Frontal cortex (tissue), 4 donors: ENCODE results near the gene ABCC4. TPM values are rescaled to one million over a fixed set of nuclear protein-coding genes. Genes with fewer than 3 reads are reported as not detected.

Experiments used
- DNase-seq, 2 donors: peaks; one replicate each; pipeline ENCODE4 v3.0.0; 2012; ENCODE audit warnings: low spot score in 2 of 2
- FAIRE-seq: peaks from 2 replicates; lab custom pipeline; 2012; peaks lifted over from hg19 to GRCh38; lab: Jason Lieb, UNC
- total RNA-seq: library from RNA; depleted of rRNA; stranded (reverse); fragments of >200 nt; gene quantifications from one replicate; pipeline ENCODE4 v1.2.3, GENCODE V29; 2014
- donor health status: control.
- donor health status: control.
- donor health status: control.

The ABCC4 gene
- total RNA-seq, 1 donor from 2014 or later, result 9.0 TPM

GRCh38 chr13:95136638-95137037 lies 164.6 kb downstream of the ABCC4 start:
- DNase-seq (no peak), FAIRE-seq (no peak)

GRCh38 chr13:95133498-95133897 lies 167.8 kb downstream of the ABCC4 start:
- no peak for FAIRE-seq

GRCh38 chr13:95129004-95129403 lies 172.2 kb downstream of the ABCC4 start:
- FAIRE-seq (no peak), DNase-seq (no peak)

More at GRCh38 chr13:95133498-95133897, 167.8 kb downstream of the ABCC4 start:
- DNase-seq, result no peak

- no peak for FAIRE-seq
- no peak for DNase-seq
Observed at GRCh38 chr13:95128045-95128643, 173.1 kb downstream of the ABCC4 start.

- DNase-seq (no peak), FAIRE-seq (no peak)
Observed at GRCh38 chr13:95124959-95125358, 176.3 kb downstream of the ABCC4 start.

GRCh38 chr13:95123726-95124125 lies 177.5 kb downstream of the ABCC4 start:
- FAIRE-seq, result no peak
- DNase-seq, result no peak

- no peak for FAIRE-seq
- DNase-seq, result no peak
Observed at GRCh38 chr13:95122063-95122462, 179.2 kb downstream of the ABCC4 start.

GRCh38 chr13:95121516-95121915 lies 179.7 kb downstream of the ABCC4 start:
- FAIRE-seq (no peak), DNase-seq (no peak)

GRCh38 chr13:95120650-95121049 lies 180.6 kb downstream of the ABCC4 start:
- DNase-seq (no peak), FAIRE-seq (no peak)

- no peak for DNase-seq
- no peak for FAIRE-seq
Observed at GRCh38 chr13:95118541-95119324, 182.5 kb downstream of the ABCC4 start.

- DNase-seq (no peak), FAIRE-seq (no peak)
Observed at GRCh38 chr13:95117092-95117491, 184.2 kb downstream of the ABCC4 start.

GRCh38 chr13:95115525-95115924 lies 185.7 kb downstream of the ABCC4 start:
- DNase-seq, result no peak
- no peak for FAIRE-seq

GRCh38 chr13:95113601-95114000 lies 187.7 kb downstream of the ABCC4 start:
- no peak for FAIRE-seq
- no peak for DNase-seq

- FAIRE-seq (no peak), DNase-seq (no peak)
Observed at GRCh38 chr13:95112883-95113282, 188.4 kb downstream of the ABCC4 start.

- FAIRE-seq (no peak), DNase-seq (no peak)
Observed at GRCh38 chr13:95111608-95112007, 189.6 kb downstream of the ABCC4 start.

- DNase-seq (no peak), FAIRE-seq (no peak)
Observed at GRCh38 chr13:95106562-95106961, 194.7 kb downstream of the ABCC4 start.

- FAIRE-seq (no peak), DNase-seq (no peak)
Observed at GRCh38 chr13:95100525-95101433, 200.5 kb downstream of the ABCC4 start.

GRCh38 chr13:95099541-95099940 lies 201.7 kb downstream of the ABCC4 start:
- FAIRE-seq, result no peak
- no peak for DNase-seq

GRCh38 chr13:95098916-95099315 lies 202.3 kb downstream of the ABCC4 start:
- DNase-seq, result no peak
- no peak for FAIRE-seq

- no peak for FAIRE-seq
- DNase-seq, result no peak
Observed at GRCh38 chr13:95091755-95092154, 209.5 kb downstream of the ABCC4 start.
